HG03196 (cell line): Measurements from ENCODE around the gene KIF21B.
A peak's percentile ranks its signal among the peaks of the same experiment; 100 is the strongest.

Source experiments
- ATAC-seq: cut with Tn5 transposase; IDR thresholded peaks from one replicate; pipeline ENCODE4 v1.9.1; 2021; ENCODE audit not compliant: unreplicated experiment

The KIF21B gene

GRCh38 chr1:201049248-201049831, 25.8 kb upstream of the KIF21B start:
- ATAC-seq: no peak

- ATAC-seq: no peak
Observed at GRCh38 chr1:201048521-201048920, 25.0 kb upstream of the KIF21B start.

- no peak for ATAC-seq
Observed at GRCh38 chr1:201044119-201044518, 20.6 kb upstream of the KIF21B start.

GRCh38 chr1:201042779-201043461, 19.4 kb upstream of the KIF21B start:
- ATAC-seq: no peak

GRCh38 chr1:201041011-201041410, 17.5 kb upstream of the KIF21B start:
- no peak for ATAC-seq

GRCh38 chr1:201039876-201040275, 16.4 kb upstream of the KIF21B start:
- no peak for ATAC-seq

- no peak for ATAC-seq
Observed at GRCh38 chr1:201039418-201039817, 15.9 kb upstream of the KIF21B start.

GRCh38 chr1:201038186-201038876, 14.8 kb upstream of the KIF21B start:
- ATAC-seq: no peak

- no peak for ATAC-seq
Observed at GRCh38 chr1:201036188-201036842, 12.8 kb upstream of the KIF21B start.

GRCh38 chr1:201034671-201035070, 11.2 kb upstream of the KIF21B start:
- no peak for ATAC-seq

GRCh38 chr1:201032408-201032807, 8.9 kb upstream of the KIF21B start:
- ATAC-seq: no peak

GRCh38 chr1:201028461-201028889, 5.0 kb upstream of the KIF21B start:
- no peak for ATAC-seq

GRCh38 chr1:201026836-201027235, 3.3 kb upstream of the KIF21B start:
- ATAC-seq: no peak

GRCh38 chr1:201026234-201026633, 2.7 kb upstream of the KIF21B start:
- ATAC-seq: no peak

GRCh38 chr1:201025571-201026002, 2.1 kb upstream of the KIF21B start:
- ATAC-seq: peak; percentile 35

- ATAC-seq: no peak
Observed at GRCh38 chr1:201024625-201024998, 1.1 kb upstream of the KIF21B start.

- no peak for ATAC-seq
Observed at GRCh38 chr1:201023920-201024624, 558 bp upstream of the KIF21B start.

GRCh38 chr1:201022820-201023516, 546 bp downstream of the KIF21B start:
- no peak for ATAC-seq

- no peak for ATAC-seq
Observed at GRCh38 chr1:201022493-201022819, 1.1 kb downstream of the KIF21B start.

- no peak for ATAC-seq
Observed at GRCh38 chr1:201021630-201022492, 1.7 kb downstream of the KIF21B start.
